Tibial artery (tissue), 4 donors: ENCODE results near the gene DEPDC7.
"Not testable (repeated sequence)": the region's sequence is repeated elsewhere in the genome, so short reads cannot be mapped to it uniquely, and the experiment has no call there.

ENCODE experiments used
- DNase-seq, 2 donors: peaks; one replicate each; pipeline ENCODE4 v3.0.0-alpha.2; 2019
- H3K27ac ChIP-seq, 2 donors: fragments of 200-600 bp; sonication (generic) in 1 of 2; 1 replicate in 1 of 2; 2 replicates in 1 of 2; pipeline ENCODE4 v1.5.1; 2018 to 2019; ENCODE audit warnings: mild to moderate bottlenecking in 1 of 2
- H3K27me3 ChIP-seq, 2 donors: fragments of 200-600 bp; sonication (generic) in 1 of 2; one replicate each; pipeline versions ENCODE4 v1.5.1 to v1.6.0; 2016 to 2019
- H3K36me3 ChIP-seq, 3 donors: fragments of 200-600 bp; sonication (generic) in 2 of 3; one replicate each; pipeline ENCODE4 v1.5.1; 2016 to 2019; ENCODE audit warnings: mild to moderate bottlenecking in 2 of 3
- H3K4me1 ChIP-seq, 4 donors: fragments of 200-600 bp; sonication (generic) in 2 of 4; 1 replicate in 3 of 4; 2 replicates in 1 of 4; pipeline ENCODE4 v1.5.1; 2016 to 2019
- H3K4me3 ChIP-seq, 2 donors: fragments of 200-600 bp; sonication (generic) in 1 of 2; 1 replicate in 1 of 2; 2 replicates in 1 of 2; pipeline ENCODE4 v1.5.1; 2018 to 2019; ENCODE audit warnings: mild to moderate bottlenecking in 2 of 2
- H3K9me3 ChIP-seq, 3 donors: fragments of 200-600 bp; sonication (generic) in 1 of 3; one replicate each; pipeline ENCODE4 v1.5.1; 2016 to 2019
- CTCF ChIP-seq, 2 experiments: fragments of 200-600 bp in 1 of 2; fragments of 450-650 bp in 1 of 2; IDR thresholded peaks; one replicate each; pipeline ENCODE4 v1.5.1; 2017 to 2019; ENCODE audit warnings: antibody characterized with exemption in 2 of 2, mild to moderate bottlenecking in 1 of 2, moderate library complexity in 1 of 2
- intact Hi-C: fragments of 100-400 bp; cut with DNase I; formaldehyde crosslinking; loops from one replicate; pipeline ENCODE4 v1.15.0; 2023; ENCODE audit warnings: low total_unique reads

Gene DEPDC7

GRCh38 chr11:33025339-33025722 lies 9.7 kb downstream of the DEPDC7 start:
- DNase-seq: no peak
- H3K4me3 ChIP-seq: no peak overlapping the region
- no peaks in the 10 kb centered on the region for H3K36me3 ChIP-seq
- no peaks in the 10 kb centered on the region for H3K27me3 ChIP-seq
- H3K27ac ChIP-seq: no peak overlapping the region
- no peaks in the 10 kb centered on the region for H3K9me3 ChIP-seq
- no peak for TF ChIP-seq CTCF (IDR thresholded peaks at IDR 0.05)
- H3K4me1 ChIP-seq: no peaks in the 10 kb centered on the region
- intact Hi-C loops: no loop called here

- intact Hi-C loops: no loop called here
- Histone ChIP-seq H3K4me1 (no peaks in the 10 kb centered on the region), H3K36me3 (no peaks in the 10 kb centered on the region), H3K27ac (no peak overlapping the region), H3K27me3 (no peaks in the 10 kb centered on the region), H3K4me3 (no peak overlapping the region), H3K9me3 (no peaks in the 10 kb centered on the region)
- no peak for TF ChIP-seq CTCF (IDR thresholded peaks at IDR 0.05)
- no peak for DNase-seq
Observed at GRCh38 chr11:33027233-33027632, 11.6 kb downstream of the DEPDC7 start.

GRCh38 chr11:33027846-33028536 lies 12.3 kb downstream of the DEPDC7 start:
- Histone ChIP-seq H3K27ac (no peak overlapping the region), H3K36me3 (no peaks in the 10 kb centered on the region), H3K4me3 (no peak overlapping the region), H3K4me1 (no peaks in the 10 kb centered on the region), H3K9me3 (no peaks in the 10 kb centered on the region), H3K27me3 (no peaks in the 10 kb centered on the region)
- intact Hi-C loops: no loop called here
- no peak for DNase-seq
- no peak for TF ChIP-seq CTCF (IDR thresholded peaks at IDR 0.05)

- Histone ChIP-seq H3K36me3 (no peaks in the 10 kb centered on the region), H3K4me1 (no peaks in the 10 kb centered on the region), H3K27me3 (no peaks in the 10 kb centered on the region), H3K9me3 (no peaks in the 10 kb centered on the region), H3K27ac (no peak overlapping the region), H3K4me3 (no peak overlapping the region)
- intact Hi-C loops: no loop called here
- no peak for TF ChIP-seq CTCF (IDR thresholded peaks at IDR 0.05)
- no peak for DNase-seq
Observed at GRCh38 chr11:33028537-33028914, 12.8 kb downstream of the DEPDC7 start.

GRCh38 chr11:33029218-33029617 lies 13.5 kb downstream of the DEPDC7 start:
- H3K4me1 ChIP-seq, H3K27me3 ChIP-seq, H3K4me3 ChIP-seq, DNase-seq, H3K36me3 ChIP-seq, H3K27ac ChIP-seq, intact Hi-C loops, H3K9me3 ChIP-seq: not testable (repeated sequence)

GRCh38 chr11:33033493-33033892 lies 17.8 kb downstream of the DEPDC7 start:
- H3K4me1 ChIP-seq: no peaks in the 10 kb centered on the region
- no peaks in the 10 kb centered on the region for H3K27me3 ChIP-seq
- H3K4me3 ChIP-seq: no peak overlapping the region
- no peak overlapping the region for H3K27ac ChIP-seq
- no peak for DNase-seq
- TF ChIP-seq CTCF (IDR thresholded peaks at IDR 0.05): no peak
- H3K9me3 ChIP-seq: no peaks in the 10 kb centered on the region
- intact Hi-C loops: no loop called here
- no peaks in the 10 kb centered on the region for H3K36me3 ChIP-seq
